Parathyroid adenoma (tissue), 2 donors: ENCODE data around the gene IFNL1.
"Not testable (repeated sequence)": the region's sequence is repeated elsewhere in the genome, so short reads cannot be mapped to it uniquely, and the experiment has no call there.

Source experiments
- H2AFZ ChIP-seq: fragments of 300-600 bp; sonication (generic); one replicate; pipeline ENCODE4 v1.7.0; 2017; ENCODE audit warnings: antibody characterized with exemption, mild to moderate bottlenecking
- H3K27ac ChIP-seq: fragments of 300-600 bp; sonication (generic); one replicate; pipeline ENCODE4 v1.7.0; 2017
- H3K27me3 ChIP-seq: fragments of 300-600 bp; sonication (generic); one replicate; pipeline ENCODE4 v1.7.0; 2017; ENCODE audit warnings: low read length; ENCODE audit not compliant: control insufficient read depth, insufficient read depth
- H3K36me3 ChIP-seq: fragments of 300-600 bp; sonication (generic); one replicate; pipeline ENCODE4 v1.7.0; 2017; ENCODE audit warnings: low read length; ENCODE audit not compliant: control insufficient read depth, insufficient read depth
- H3K4me1 ChIP-seq: fragments of 300-600 bp; sonication (generic); one replicate; pipeline ENCODE4 v1.7.0; 2017; ENCODE audit warnings: control low read depth
- H3K4me2 ChIP-seq: fragments of 300-600 bp; sonication (generic); one replicate; pipeline ENCODE4 v1.7.0; 2017; ENCODE audit warnings: low read length
- H3K4me3 ChIP-seq: fragments of 300-600 bp; sonication (generic); one replicate; pipeline ENCODE4 v1.7.0; 2017; ENCODE audit warnings: low read depth, low read length
- H3K79me2 ChIP-seq: fragments of 300-600 bp; sonication (generic); one replicate; pipeline ENCODE4 v1.7.0; 2017; ENCODE audit warnings: control low read depth
- H3K9ac ChIP-seq: fragments of 300-600 bp; sonication (generic); one replicate; pipeline ENCODE4 v1.7.0; 2017; ENCODE audit warnings: mild to moderate bottlenecking
- H3K9me3 ChIP-seq: fragments of 300-600 bp; sonication (generic); one replicate; pipeline ENCODE4 v1.7.0; 2017; ENCODE audit warnings: low read length; ENCODE audit not compliant: control insufficient read depth
- CTCF ChIP-seq: fragments of 300-600 bp; sonication (generic); IDR thresholded peaks from one replicate; pipeline ENCODE4 v1.7.0; 2017; ENCODE audit warnings: antibody characterized with exemption, mild to moderate bottlenecking
- donor health status: primary hyperparathyroidism.

IFNL1 gene

GRCh38 chr19:39264306-39265290, 31.6 kb upstream of the IFNL1 start:
- Histone ChIP-seq H2AFZ (peak overlapping the region; percentile 50), H3K36me3 (no peaks in the 10 kb centered on the region), H3K4me2 (no peak overlapping the region), H3K9ac (no peak overlapping the region), H3K9me3 (no peaks in the 10 kb centered on the region), H3K4me3 (no peak overlapping the region), H3K79me2 (no peaks in the 10 kb centered on the region), H3K27ac (no peak overlapping the region), H3K4me1 (no peaks in the 10 kb centered on the region), H3K27me3 (no peaks in the 10 kb centered on the region)
- TF ChIP-seq CTCF = no peak

GRCh38 chr19:39265321-39265916, 30.8 kb upstream of the IFNL1 start:
- TF ChIP-seq CTCF = no peak
- H3K4me3 ChIP-seq = no peak overlapping the region
- no peak overlapping the region for H3K4me2 ChIP-seq
- H3K27me3 ChIP-seq = no peaks in the 10 kb centered on the region
- H2AFZ ChIP-seq = peak overlapping the region; percentile 50
- H3K79me2 ChIP-seq = no peaks in the 10 kb centered on the region
- no peak overlapping the region for H3K9ac ChIP-seq
- H3K9me3 ChIP-seq = no peaks in the 10 kb centered on the region
- H3K4me1 ChIP-seq = no peaks in the 10 kb centered on the region
- H3K27ac ChIP-seq = no peak overlapping the region
- no peaks in the 10 kb centered on the region for H3K36me3 ChIP-seq

- H3K27me3 ChIP-seq, H3K4me1 ChIP-seq, H2AFZ ChIP-seq, H3K4me2 ChIP-seq, H3K9me3 ChIP-seq, H3K9ac ChIP-seq, H3K4me3 ChIP-seq, H3K27ac ChIP-seq, H3K36me3 ChIP-seq, H3K79me2 ChIP-seq: not testable (repeated sequence)
Measured at GRCh38 chr19:39268085-39268484, 28.1 kb upstream of the IFNL1 start, which contains the start of gene IFNL2. TSS of gene IFNL2 (plus strand) at chr19:39268396. CDS start at chr19:39268569, 173 bp downstream.

- H3K27ac ChIP-seq, H3K9me3 ChIP-seq, H3K36me3 ChIP-seq, H3K79me2 ChIP-seq, H3K4me1 ChIP-seq, H3K27me3 ChIP-seq, H3K4me3 ChIP-seq, H3K9ac ChIP-seq, H2AFZ ChIP-seq, H3K4me2 ChIP-seq: not testable (repeated sequence)
Measured at GRCh38 chr19:39268531-39269223, 27.5 kb upstream of the IFNL1 start.

- not testable (repeated sequence) for H3K9me3 ChIP-seq, H3K27ac ChIP-seq, H2AFZ ChIP-seq, H3K9ac ChIP-seq, H3K36me3 ChIP-seq, H3K4me3 ChIP-seq, H3K27me3 ChIP-seq, H3K79me2 ChIP-seq, H3K4me2 ChIP-seq, H3K4me1 ChIP-seq
Measured at GRCh38 chr19:39269369-39269768, 26.8 kb upstream of the IFNL1 start.
